Measurements from ENCODE around the gene SMC5. TPM values are rescaled to one million over a fixed set of nuclear protein-coding genes. Genes with fewer than 3 reads are reported as not detected.

SMC5 gene
- total RNA-seq, 4 donors from 2014 or later = 20.8 to 45.4 (median 31.4) TPM

DNA sequence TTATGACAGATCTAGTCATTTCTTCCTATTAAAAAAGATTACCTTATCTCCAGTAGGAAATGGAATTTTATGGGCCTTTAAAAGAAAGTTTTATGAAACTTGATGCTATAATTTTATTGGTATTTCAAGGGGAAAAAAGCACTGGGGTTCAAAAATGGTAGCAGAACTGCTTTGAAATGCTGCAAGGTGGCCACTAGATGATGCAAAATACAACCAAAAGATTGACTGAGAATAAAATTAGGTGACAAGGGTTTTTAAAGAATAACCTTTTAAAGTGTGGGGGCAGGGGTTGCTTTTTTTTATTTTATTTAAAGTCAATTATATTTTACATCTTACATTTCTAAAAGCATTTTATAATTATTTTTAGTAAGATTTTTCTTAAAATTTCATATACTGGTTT is 94.0 kb downstream of the SMC5 start:
- no peak for ATAC-seq (ENCODE audit: low FRiP score)
- TF ChIP-seq, protein P1, sequence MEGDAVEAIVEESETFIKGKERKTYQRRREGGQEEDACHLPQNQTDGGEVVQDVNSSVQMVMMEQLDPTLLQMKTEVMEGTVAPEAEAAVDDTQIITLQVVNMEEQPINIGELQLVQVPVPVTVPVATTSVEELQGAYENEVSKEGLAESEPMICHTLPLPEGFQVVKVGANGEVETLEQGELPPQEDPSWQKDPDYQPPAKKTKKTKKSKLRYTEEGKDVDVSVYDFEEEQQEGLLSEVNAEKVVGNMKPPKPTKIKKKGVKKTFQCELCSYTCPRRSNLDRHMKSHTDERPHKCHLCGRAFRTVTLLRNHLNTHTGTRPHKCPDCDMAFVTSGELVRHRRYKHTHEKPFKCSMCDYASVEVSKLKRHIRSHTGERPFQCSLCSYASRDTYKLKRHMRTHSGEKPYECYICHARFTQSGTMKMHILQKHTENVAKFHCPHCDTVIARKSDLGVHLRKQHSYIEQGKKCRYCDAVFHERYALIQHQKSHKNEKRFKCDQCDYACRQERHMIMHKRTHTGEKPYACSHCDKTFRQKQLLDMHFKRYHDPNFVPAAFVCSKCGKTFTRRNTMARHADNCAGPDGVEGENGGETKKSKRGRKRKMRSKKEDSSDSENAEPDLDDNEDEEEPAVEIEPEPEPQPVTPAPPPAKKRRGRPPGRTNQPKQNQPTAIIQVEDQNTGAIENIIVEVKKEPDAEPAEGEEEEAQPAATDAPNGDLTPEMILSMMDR (IDR thresholded peaks at IDR 0.05) = no peak

DNA sequence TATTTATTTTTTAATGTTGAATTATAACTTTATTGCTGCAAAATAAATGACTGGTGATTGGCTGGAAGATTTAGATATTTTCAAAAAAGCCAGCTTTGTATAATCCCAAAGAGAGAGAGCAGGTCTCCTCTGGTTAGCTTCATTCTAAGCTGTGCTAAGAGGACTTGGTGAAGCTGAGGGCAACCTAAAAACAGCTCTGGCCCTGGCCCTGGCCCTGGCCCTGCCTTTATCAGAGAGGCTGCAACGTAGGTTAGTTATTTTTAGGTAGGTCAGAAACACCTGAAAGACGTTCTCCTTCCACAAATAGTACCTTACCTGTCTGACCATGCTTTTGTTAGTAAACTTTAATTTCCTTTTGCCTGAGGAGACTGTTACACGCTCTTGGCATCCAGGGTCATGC is 97.0 kb downstream of the SMC5 start:
- TF ChIP-seq, protein P1 (IDR thresholded peaks at IDR 0.05) = no peak
- no peak for ATAC-seq (ENCODE audit: low FRiP score)
- no peak for DNase-seq (ENCODE audit: low spot score)

More for the DNA sequence above, 94.0 kb downstream of the SMC5 start:
- no peak for DNase-seq (ENCODE audit: low spot score)

DNA sequence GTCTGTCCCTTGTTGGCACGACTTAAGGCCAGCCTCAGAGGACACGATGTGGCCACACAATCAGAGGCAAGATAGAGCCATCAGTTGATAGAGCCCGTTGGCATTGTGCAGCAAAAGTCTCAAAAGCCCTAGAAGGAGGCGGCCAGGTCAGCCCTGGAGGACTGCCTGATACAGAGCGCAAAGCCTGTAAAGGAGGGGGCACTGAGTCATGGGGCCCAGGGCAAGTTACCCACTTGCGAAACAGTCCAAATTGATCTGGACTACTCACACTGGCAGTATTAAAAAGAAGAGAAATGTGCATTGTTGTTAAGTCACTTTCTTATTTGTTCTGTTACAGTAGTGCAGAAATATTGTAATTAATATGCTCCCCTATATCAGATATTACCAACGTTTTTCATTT is 104.2 kb downstream of the SMC5 start:
- ATAC-seq (ENCODE audit: low FRiP score) (peak; percentile 43), DNase-seq (ENCODE audit: low spot score) (no peak)
- TF ChIP-seq, protein P1 (IDR thresholded peaks at IDR 0.05) = no peak

DNA sequence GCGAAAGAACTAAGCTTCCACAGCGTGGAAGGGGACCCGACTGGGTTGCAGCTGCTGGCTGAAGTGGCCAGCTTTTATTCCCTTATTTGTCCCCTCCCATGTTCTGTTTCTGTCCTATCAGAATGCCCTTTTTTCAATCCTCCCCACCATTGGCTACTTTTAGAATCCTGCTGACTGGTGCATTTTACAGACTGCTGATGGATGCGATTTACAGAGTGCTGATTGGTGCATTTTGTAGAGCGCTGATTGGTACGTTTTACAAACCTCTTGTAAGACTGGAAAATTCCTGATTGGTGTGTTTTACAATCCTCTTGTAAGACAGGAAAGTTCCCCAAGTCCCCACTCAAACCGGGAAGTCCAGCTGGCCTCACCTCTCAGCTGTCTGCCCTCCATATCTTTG is 105.0 kb downstream of the SMC5 start:
- ATAC-seq (ENCODE audit: low FRiP score) (no peak), DNase-seq (ENCODE audit: low spot score) (no peak)
- TF ChIP-seq, protein P1 (IDR thresholded peaks at IDR 0.05) = no peak

DNA sequence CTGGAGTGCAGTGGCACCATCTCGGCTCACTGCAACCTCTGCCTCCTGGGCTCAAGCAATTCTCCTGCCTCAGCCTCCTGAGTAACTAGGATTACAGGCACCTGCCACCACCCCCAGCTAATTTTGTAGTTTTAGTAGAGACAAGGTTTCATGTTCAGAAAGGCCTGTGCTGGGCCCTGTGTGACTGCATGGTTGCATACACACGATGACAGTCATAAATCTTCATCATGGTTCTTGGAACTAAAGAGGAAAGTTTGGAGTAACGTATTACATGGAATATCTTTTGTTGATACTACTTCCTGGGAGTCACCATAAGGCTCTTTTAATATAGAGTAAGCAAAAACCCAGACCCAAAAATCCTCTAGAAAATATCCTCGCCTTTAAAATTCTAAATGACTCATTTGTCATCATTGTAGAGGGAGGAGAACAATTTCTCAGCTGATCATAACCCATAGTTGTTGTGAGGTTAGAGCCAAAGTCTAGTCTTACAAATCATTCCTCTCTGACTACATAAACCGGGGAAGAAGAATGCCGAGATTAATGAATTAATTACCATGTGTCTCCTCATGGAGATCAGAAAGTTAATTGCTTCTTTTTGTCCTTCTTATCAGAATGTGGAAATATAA is 108.6 kb downstream of the SMC5 start:
- ATAC-seq (ENCODE audit: low FRiP score) (no peak), DNase-seq (ENCODE audit: low spot score) (no peak)
- TF ChIP-seq, protein P1 (IDR thresholded peaks at IDR 0.05) = no peak

DNA sequence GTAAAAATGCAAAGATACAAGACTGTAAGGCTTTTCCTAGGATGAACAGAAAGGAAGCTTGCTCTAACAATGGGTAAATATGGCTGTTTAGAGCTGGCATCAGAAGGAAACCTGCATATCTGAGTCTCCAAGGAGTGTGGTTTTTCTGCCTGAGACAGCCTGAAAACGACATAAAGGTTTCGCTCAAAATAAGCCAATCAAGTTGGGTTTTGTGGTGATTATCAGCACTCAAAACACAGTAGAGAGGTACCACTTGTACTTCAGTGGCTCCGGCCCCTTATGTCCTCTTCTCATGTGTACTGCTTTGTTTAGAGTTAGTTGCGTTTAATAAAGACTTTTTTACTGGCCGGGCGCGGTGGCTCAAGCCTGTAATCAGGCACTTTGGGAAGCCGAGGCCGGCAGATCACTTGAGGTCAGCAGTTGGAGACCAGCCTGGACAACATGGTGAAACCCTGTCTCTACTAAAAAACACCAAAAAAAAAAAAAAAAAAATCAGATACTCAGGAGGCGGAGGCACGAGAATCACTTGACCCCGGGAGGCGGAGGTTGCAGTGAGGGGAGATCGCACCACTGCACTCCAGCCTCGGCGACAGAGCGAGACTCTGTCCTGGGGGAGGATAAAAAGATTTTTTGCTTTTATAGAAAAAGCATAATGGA is 116.3 kb downstream of the SMC5 start:
- ATAC-seq (ENCODE audit: low FRiP score) (no peak), DNase-seq (ENCODE audit: low spot score) (no peak)
- TF ChIP-seq, protein P1 (IDR thresholded peaks at IDR 0.05) = no peak
